Adrenal gland (tissue), 5 donors: Measurements from ENCODE around the gene CFTR.

Experiments used
- POLR2A ChIP-seq, 2 donors: fragments of 450-650 bp; IDR thresholded peaks; one replicate each; pipeline ENCODE4 v1.6.1; 2017; ENCODE audit warnings: antibody characterized with exemption in 2 of 2, mild to moderate bottlenecking in 2 of 2, moderate library complexity in 1 of 2
- TF ChIP-seq, protein P1 (sequence below), 6 experiments: fragments of 450-650 bp in 4 of 6; fragments of 200-600 bp in 2 of 6; sonication (generic) in 1 of 6; IDR thresholded peaks; 1 replicate in 5 of 6; 2 replicates in 1 of 6; pipeline versions ENCODE4 v1.5.1 to v1.8.0; 2016 to 2021; ENCODE audit warnings: antibody characterized with exemption in 6 of 6, mild to moderate bottlenecking in 2 of 6, moderate library complexity in 1 of 6
- donor health status: DM: no; HTN: no; CAD: no.

DNA sequence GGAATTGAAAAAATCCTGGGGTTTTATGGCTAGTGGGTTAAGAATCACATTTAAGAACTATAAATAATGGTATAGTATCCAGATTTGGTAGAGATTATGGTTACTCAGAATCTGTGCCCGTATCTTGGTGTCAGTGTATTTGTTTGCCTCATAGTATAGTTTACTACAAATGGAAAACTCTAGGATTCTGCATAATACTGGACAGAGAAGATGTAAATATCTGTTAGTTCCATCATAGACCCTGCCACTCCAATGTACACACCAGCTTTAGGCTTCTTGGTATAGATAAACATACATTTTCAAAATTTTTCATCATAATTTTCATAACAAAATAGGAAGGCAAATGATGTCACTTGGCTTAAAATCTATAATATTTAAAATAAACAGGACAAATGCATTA is 108.1 kb downstream of the CFTR start:
- TF ChIP-seq, protein P1, sequence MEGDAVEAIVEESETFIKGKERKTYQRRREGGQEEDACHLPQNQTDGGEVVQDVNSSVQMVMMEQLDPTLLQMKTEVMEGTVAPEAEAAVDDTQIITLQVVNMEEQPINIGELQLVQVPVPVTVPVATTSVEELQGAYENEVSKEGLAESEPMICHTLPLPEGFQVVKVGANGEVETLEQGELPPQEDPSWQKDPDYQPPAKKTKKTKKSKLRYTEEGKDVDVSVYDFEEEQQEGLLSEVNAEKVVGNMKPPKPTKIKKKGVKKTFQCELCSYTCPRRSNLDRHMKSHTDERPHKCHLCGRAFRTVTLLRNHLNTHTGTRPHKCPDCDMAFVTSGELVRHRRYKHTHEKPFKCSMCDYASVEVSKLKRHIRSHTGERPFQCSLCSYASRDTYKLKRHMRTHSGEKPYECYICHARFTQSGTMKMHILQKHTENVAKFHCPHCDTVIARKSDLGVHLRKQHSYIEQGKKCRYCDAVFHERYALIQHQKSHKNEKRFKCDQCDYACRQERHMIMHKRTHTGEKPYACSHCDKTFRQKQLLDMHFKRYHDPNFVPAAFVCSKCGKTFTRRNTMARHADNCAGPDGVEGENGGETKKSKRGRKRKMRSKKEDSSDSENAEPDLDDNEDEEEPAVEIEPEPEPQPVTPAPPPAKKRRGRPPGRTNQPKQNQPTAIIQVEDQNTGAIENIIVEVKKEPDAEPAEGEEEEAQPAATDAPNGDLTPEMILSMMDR (IDR thresholded peaks at IDR 0.05): no peak
- no peak for TF ChIP-seq POLR2A (IDR thresholded peaks at IDR 0.05)
